K562 (cell line): ENCODE data around the gene CAPN8. TPM values are rescaled to one million over a fixed set of nuclear protein-coding genes. Genes with fewer than 3 reads are reported as not detected.
"Not testable (repeated sequence)": the region's sequence is repeated elsewhere in the genome, so short reads cannot be mapped to it uniquely, and the experiment has no call there.

Experiments used
- ATAC-seq: fragments of 200-7000 bp; cut with Tn5 transposase; 3 replicates; pipeline ENCODE4 v1.9.1; 2020; ENCODE audit warnings: moderate library complexity
- BruUV-seq: library from RNA; stranded (reverse); fragments of 400-500 nt; replicated peaks from 2 replicates; lab custom pipeline; 2021; lab: Mats Ljungman, UMichigan
- CTCF ChIA-PET: fragments of 300-600 bp; formaldehyde crosslinking; extraction: SDS; loops from one replicate; lab custom pipeline; 2021; ENCODE audit warnings: low intra/inter-chr PET ratio; lab: Yijun Ruan, JAX
- POLR2A ChIA-PET: fragments of 300-600, 350-650 bp; sonication (Branson Sonifier 250); formaldehyde crosslinking; extraction: SDS; loops from one replicate; lab custom pipeline; 2021; ENCODE audit warnings: antibody characterized with exemption, inconsistent platforms; lab: Yijun Ruan, JAX
- DNase-seq, 4 experiments: peaks; one replicate each; pipeline versions ENCODE4 v3.0.0 to v3.0.0-alpha.2; 2011 to 2018; ENCODE audit warnings: low spot score in 3 of 4, mixed read lengths in 3 of 4; ENCODE audit errors: extremely low read depth in 1 of 4
- FAIRE-seq: peaks from 2 replicates; lab custom pipeline; 2011; peaks lifted over from hg19 to GRCh38; lab: Jason Lieb, UNC
- H2AFZ ChIP-seq: 2 replicates; pipeline ENCODE4 v1.6.0; 2011; ENCODE audit warnings: low read depth, low read length, control low read depth, inconsistent platforms
- H3K27ac ChIP-seq: fragments of 200-600 bp; 3 replicates; pipeline ENCODE4 v1.8.0; 2011; ENCODE audit warnings: low read depth, mild to moderate bottlenecking, control low read depth, inconsistent platforms, low read length, moderate library complexity, mixed read lengths; ENCODE audit errors: extremely low read depth
- H3K27me3 ChIP-seq, 2 experiments: fragments of 300-600 bp in 1 of 2; 2 replicates in 1 of 2; 3 replicates in 1 of 2; pipeline versions ENCODE4 v1.6.0 to v1.8.0; 2011; ENCODE audit warnings: inconsistent platforms in 2 of 2, low read length in 2 of 2, mild to moderate bottlenecking in 1 of 2, mixed read lengths in 1 of 2, moderate library complexity in 1 of 2; ENCODE audit not compliant: control insufficient read depth in 2 of 2, insufficient read depth in 2 of 2
- H3K36me3 ChIP-seq: fragments of 300-600 bp; 3 replicates; pipeline ENCODE4 v1.8.0; 2011; ENCODE audit warnings: mild to moderate bottlenecking, low read length, inconsistent platforms; ENCODE audit not compliant: control insufficient read depth, insufficient read depth
- H3K4me1 ChIP-seq, 2 experiments: fragments of 200-600 bp in 1 of 2; replicated peaks in 1 of 2; 2 replicates in 1 of 2; 3 replicates in 1 of 2; pipeline versions ENCODE4 v1.5.1 to v1.8.0; 2011; ENCODE audit warnings: inconsistent platforms in 2 of 2, low read length in 2 of 2, mild to moderate bottlenecking in 1 of 2, mixed read lengths in 1 of 2, moderate library complexity in 1 of 2; ENCODE audit not compliant: control insufficient read depth in 2 of 2, insufficient read depth in 2 of 2
- H3K4me2 ChIP-seq: 2 replicates; pipeline ENCODE4 v1.6.1; 2011; ENCODE audit warnings: low read length, control low read depth, inconsistent platforms, mixed read lengths; ENCODE audit not compliant: insufficient read depth
- H3K4me3 ChIP-seq: fragments of 200-600 bp; sonication (generic), shearing (Covaris generic); 2 replicates; pipeline ENCODE4 v1.5.1; 2016; ENCODE audit warnings: control low read depth, inconsistent platforms
- H3K79me2 ChIP-seq: fragments of 200-600 bp; 3 replicates; pipeline ENCODE4 v1.8.0; 2011; ENCODE audit warnings: low read length, inconsistent platforms; ENCODE audit not compliant: control insufficient read depth, insufficient read depth
- H3K9ac ChIP-seq, 2 experiments: 2 replicates each; pipeline versions ENCODE4 v1.6.0 to v1.6.1; 2011; ENCODE audit warnings: low read depth in 2 of 2, low read length in 2 of 2, control low read depth in 1 of 2, inconsistent platforms in 1 of 2, mild to moderate bottlenecking in 1 of 2, mixed read lengths in 1 of 2; ENCODE audit not compliant: insufficient read depth in 1 of 2
- H3K9me1 ChIP-seq: one replicate; pipeline ENCODE4 v1.6.0; 2011; ENCODE audit warnings: inconsistent platforms, mild to moderate bottlenecking, low read length, moderate library complexity; ENCODE audit not compliant: control insufficient read depth, insufficient read depth
- H3K9me3 ChIP-seq: replicated peaks from 2 replicates; pipeline ENCODE4 v1.5.1; 2011; ENCODE audit warnings: low read depth, low read length, inconsistent platforms; ENCODE audit not compliant: control insufficient read depth, insufficient read depth
- H4K20me1 ChIP-seq: replicated peaks from 2 replicates; pipeline ENCODE4 v1.6.1; 2011; ENCODE audit warnings: low read length, inconsistent platforms, mixed read lengths; ENCODE audit not compliant: control insufficient read depth, insufficient read depth
- HDAC6 ChIP-seq: IDR thresholded peaks from 2 replicates; pipeline ENCODE4 v1.6.1; 2012; ENCODE audit warnings: low read depth, mild to moderate bottlenecking, control low read depth, inconsistent platforms, low read length, moderate library complexity
- KDM4B ChIP-seq, 2 experiments: fragments of 450-650 bp in 1 of 2; sonication (generic) in 1 of 2; IDR thresholded peaks; 2 replicates each; pipeline ENCODE4 v1.6.1; 2016 to 2017; ENCODE audit warnings: borderline replicate concordance in 2 of 2, antibody characterized with exemption in 1 of 2, low read depth in 1 of 2, mild to moderate bottlenecking in 1 of 2
- NFE2 ChIP-seq: IDR thresholded peaks from 2 replicates; pipeline ENCODE4 v1.6.1; 2014; ENCODE audit warnings: antibody characterized with exemption, low read depth
- SRSF7 ChIP-seq: fragments of 200-400 bp; formaldehyde crosslinking; optimal IDR thresholded peaks from 2 replicates; pipeline ENCODE3; 2017; ENCODE audit warnings: mild to moderate bottlenecking, low read depth, low read length
- TBL1XR1 ChIP-seq, 2 experiments: IDR thresholded peaks; 2 replicates each; pipeline ENCODE4 v1.6.1; 2012; ENCODE audit warnings: improper control_type of control experiment in 2 of 2, low read length in 2 of 2, mild to moderate bottlenecking in 1 of 2
- TCF7L2 ChIP-seq: fragments of 150-350 bp; IDR thresholded peaks from 2 replicates; pipeline ENCODE4 v1.6.1; 2016; ENCODE audit warnings: low read depth, mild to moderate bottlenecking, low read length, moderate library complexity
- TRIM28 ChIP-seq: fragments of 450-650 bp; IDR thresholded peaks from 2 replicates; pipeline ENCODE4 v1.6.1; 2017
- ZNF282 ChIP-seq: sonication (generic); formaldehyde crosslinking; IDR thresholded peaks from 2 replicates; pipeline ENCODE4 v1.8.1; 2023; ENCODE audit warnings: missing genetic modification reagents
- ZNF551 ChIP-seq: fragments of 250-450 bp; sonication (Bioruptor Pico); IDR thresholded peaks from 2 replicates; pipeline ENCODE4 v1.5.0; 2021; ENCODE audit warnings: mild to moderate bottlenecking, moderate library complexity
- ZZZ3 ChIP-seq: fragments of 450-650 bp; IDR thresholded peaks from 2 replicates; pipeline ENCODE4 v1.6.1; 2016; ENCODE audit warnings: antibody characterized with exemption, mild to moderate bottlenecking, moderate library complexity
- WGBS: fragments of 100-300 bp; shearing (Covaris generic); methylation state at CpG from one replicate; pipeline ENCODE4 v1.1.6; 2016; ENCODE audit warnings: low coverage, mixed read lengths; ENCODE audit not compliant: insufficient coverage; ENCODE audit errors: missing lambda C conversion rate; 5-methylcytosine and 5-hydroxymethylcytosine counted together
- in situ Hi-C: fragments of 300-500 bp; cut with MboI; formaldehyde crosslinking; loops from 4 replicates; pipeline ENCODE4 v1.15.0; 2018; ENCODE audit warnings: inconsistent platforms, mixed read lengths
- intact Hi-C: fragments of 100-400 bp; cut with micrococcal nuclease; formaldehyde crosslinking; loops from 2 replicates; pipeline ENCODE4 v1.14.2; 2022
- polyA plus RNA-seq, 8 experiments: library from polyadenylated mRNA; depleted of rRNA in 4 of 8; stranded (reverse) in 5 of 8; unstranded in 3 of 8; fragments of >200 nt; fragmentation: Nextera tagmentation in 2 of 8; fragmentation: Illumina TruSeq in 1 of 8; extraction: Ambion mirVana in 2 of 8; extraction: Trizol in 1 of 8; gene quantifications; 2 replicates each; pipeline versions ENCODE4 v1.2.1 to v1.2.3, GENCODE V29; 2011 to 2014; ENCODE audit warnings: inconsistent platforms in 1 of 8, missing spikeins in 1 of 8
- total RNA-seq, 7 experiments: library from RNA; depleted of rRNA in 6 of 7; stranded (reverse); fragments of >200 nt in 6 of 7; fragmentation: Illumina TruSeq in 2 of 7; extraction: Trizol in 2 of 7; gene quantifications; 2 replicates each; pipeline versions ENCODE4 v1.2.1 to v1.2.3, GENCODE V29; 2011 to 2021; ENCODE audit warnings: low replicate concordance in 1 of 7

Gene CAPN8
- total and polyA plus RNA-seq, 9 of the 15 experiments (the other 6 are each of a cell fraction or from before 2014, with no cell fraction given): 0.06 TPM; not detected in 8

- Histone ChIP-seq H3K36me3 (no peaks in the 10 kb centered on the region), H2AFZ (no peak overlapping the region), H3K27ac (no peak overlapping the region), H3K4me2 (no peak overlapping the region), H3K9me3 (no peaks in the 10 kb centered on the region), H3K79me2 (no peaks in the 10 kb centered on the region), H3K4me3 (no peak overlapping the region), H4K20me1 (no peaks in the 10 kb centered on the region), H3K9ac (no peak overlapping the region), H3K27me3 (peaks cover 15 to 46% of the 10 kb centered on the region in 2 experiments; a peak in 4 of 5 replicates), H3K4me1 (peaks cover 0 to 3% of the 10 kb centered on the region in 2 experiments; a peak in 1 of 5 replicates), H3K9me1 (no peaks in the 10 kb centered on the region)
- no peak for ATAC-seq
- no peak for DNase-seq
- ChIA-PET POLR2A (no interaction called here), CTCF (no interaction called here)
- intact Hi-C loops (no loop called here), in situ Hi-C loops (no loop called here)
- WGBS: 7% methylated on average over 2 of the region's 2 CpGs
- BruUV-seq: no TSS peak
- TF ChIP-seq ZNF551 (CRISPR knock-in tag) (no peak), HDAC6 (no peak), NFE2 (no peak), KDM4B (IDR thresholded peaks at IDR 0.05; ENCODE audit: borderline replicate concordance in 2 of 2, low read depth in 1 of 2) (no peak), SRSF7 (no peak), TCF7L2 (no peak), TRIM28 (no peak), TBL1XR1 (IDR thresholded peaks at IDR 0.05; ENCODE audit: low read length in 2 of 2) (no peak), ZZZ3 (no peak), ZNF282 (CRISPR knock-in tag) (no peak)
- FAIRE-seq: no peak
Observed at GRCh38 chr1:223519116-223519515, 146.4 kb downstream of the CAPN8 start.

- H3K27ac ChIP-seq, H2AFZ ChIP-seq, H3K36me3 ChIP-seq, DNase-seq, intact Hi-C loops, H3K79me2 ChIP-seq, ATAC-seq, H3K9me3 ChIP-seq, H4K20me1 ChIP-seq, in situ Hi-C loops, H3K4me1 ChIP-seq, CTCF ChIA-PET, H3K9ac ChIP-seq, POLR2A ChIA-PET, H3K4me3 ChIP-seq, BruUV-seq, H3K9me1 ChIP-seq, H3K4me2 ChIP-seq, FAIRE-seq: not testable (repeated sequence)
- H3K27me3 ChIP-seq: peaks cover 15 to 42% of the 10 kb centered on the region in 2 experiments; a peak in 4 of 5 replicates
- 0% methylated on average over 1 of the region's 1 CpG for WGBS
Observed at GRCh38 chr1:223518553-223518952, 146.9 kb downstream of the CAPN8 start.
